ENCODE data around the gene MAMLD1.

MAMLD1 gene

GRCh38 chrX:150334981-150335380 is 28.1 kb upstream of the MAMLD1 start:
- Histone ChIP-seq H3K4me2 (ENCODE audit: low read length) (no peak overlapping the region), H3K4me3 (ENCODE audit: low read depth, low read length, poor library complexity, severe bottlenecking) (no peak overlapping the region), H3F3A (ENCODE audit: insufficient read depth, low read length) (no peaks in the 10 kb centered on the region), H3K27ac (ENCODE audit: low read depth, low read length, poor library complexity, severe bottlenecking) (no peak overlapping the region), H3K36me3 (ENCODE audit: insufficient read depth, low read length) (no peaks in the 10 kb centered on the region), H3K9ac (ENCODE audit: low read length) (no peak overlapping the region), H3K4me1 (ENCODE audit: insufficient read depth, low read length, severe bottlenecking) (no peaks in the 10 kb centered on the region), H4K20me1 (ENCODE audit: insufficient read depth, low read length) (no peaks in the 10 kb centered on the region), H3K79me2 (ENCODE audit: insufficient read depth, low read length) (no peaks in the 10 kb centered on the region), H3K27me3 (ENCODE audit: insufficient read depth, low read length) (no peaks in the 10 kb centered on the region), H3K9me3 (ENCODE audit: low read length) (no peaks in the 10 kb centered on the region), H2AFZ (ENCODE audit: low read length) (no peak overlapping the region), H3K9me2 (ENCODE audit: low read depth, low read length) (no peaks in the 10 kb centered on the region)
- TF ChIP-seq CTCF (IDR thresholded peaks at IDR 0.05; ENCODE audit: low read length) (no peak), EZH2 (IDR thresholded peaks at IDR 0.05; ENCODE audit: borderline replicate concordance, low read length) (no peak)

- H3K4me3 ChIP-seq (ENCODE audit: low read depth, low read length, poor library complexity, severe bottlenecking) = no peak overlapping the region
- H3K4me2 ChIP-seq (ENCODE audit: low read length) = no peak overlapping the region
- TF ChIP-seq CTCF (IDR thresholded peaks at IDR 0.05; ENCODE audit: low read length) = no peak
- TF ChIP-seq EZH2 (IDR thresholded peaks at IDR 0.05; ENCODE audit: borderline replicate concordance, low read length) = no peak
- no peaks in the 10 kb centered on the region for H3K36me3 ChIP-seq (ENCODE audit: insufficient read depth, low read length)
- no peak overlapping the region for H3K9ac ChIP-seq (ENCODE audit: low read length)
- no peaks in the 10 kb centered on the region for H3K4me1 ChIP-seq (ENCODE audit: insufficient read depth, low read length, severe bottlenecking)
- no peaks in the 10 kb centered on the region for H3K27me3 ChIP-seq (ENCODE audit: insufficient read depth, low read length)
- no peak overlapping the region for H3K27ac ChIP-seq (ENCODE audit: low read depth, low read length, poor library complexity, severe bottlenecking)
- H2AFZ ChIP-seq (ENCODE audit: low read length) = no peak overlapping the region
- H3F3A ChIP-seq (ENCODE audit: insufficient read depth, low read length) = no peaks in the 10 kb centered on the region
- H3K9me2 ChIP-seq (ENCODE audit: low read depth, low read length) = no peaks in the 10 kb centered on the region
- H3K79me2 ChIP-seq (ENCODE audit: insufficient read depth, low read length) = no peaks in the 10 kb centered on the region
- H4K20me1 ChIP-seq (ENCODE audit: insufficient read depth, low read length) = no peaks in the 10 kb centered on the region
- H3K9me3 ChIP-seq (ENCODE audit: low read length) = no peaks in the 10 kb centered on the region
Observed at GRCh38 chrX:150337026-150337425, 26.1 kb upstream of the MAMLD1 start.

- H3K9me2 ChIP-seq (ENCODE audit: low read depth, low read length) = no peaks in the 10 kb centered on the region
- H3K27ac ChIP-seq (ENCODE audit: low read depth, low read length, poor library complexity, severe bottlenecking) = no peak overlapping the region
- H3K79me2 ChIP-seq (ENCODE audit: insufficient read depth, low read length) = no peaks in the 10 kb centered on the region
- no peaks in the 10 kb centered on the region for H3K27me3 ChIP-seq (ENCODE audit: insufficient read depth, low read length)
- no peaks in the 10 kb centered on the region for H3K36me3 ChIP-seq (ENCODE audit: insufficient read depth, low read length)
- no peak overlapping the region for H2AFZ ChIP-seq (ENCODE audit: low read length)
- no peaks in the 10 kb centered on the region for H3K9me3 ChIP-seq (ENCODE audit: low read length)
- no peaks in the 10 kb centered on the region for H4K20me1 ChIP-seq (ENCODE audit: insufficient read depth, low read length)
- H3K4me3 ChIP-seq (ENCODE audit: low read depth, low read length, poor library complexity, severe bottlenecking) = no peak overlapping the region
- no peaks in the 10 kb centered on the region for H3K4me1 ChIP-seq (ENCODE audit: insufficient read depth, low read length, severe bottlenecking)
- TF ChIP-seq CTCF (IDR thresholded peaks at IDR 0.05; ENCODE audit: low read length) (no peak), EZH2 (IDR thresholded peaks at IDR 0.05; ENCODE audit: borderline replicate concordance, low read length) (no peak)
- no peak overlapping the region for H3K9ac ChIP-seq (ENCODE audit: low read length)
- no peak overlapping the region for H3K4me2 ChIP-seq (ENCODE audit: low read length)
- H3F3A ChIP-seq (ENCODE audit: insufficient read depth, low read length) = no peaks in the 10 kb centered on the region
Observed at GRCh38 chrX:150337536-150337935, 25.6 kb upstream of the MAMLD1 start.

Measured in OCI-LY1 (cell line).